OCI-M1 (cell line): Measurements from ENCODE around the gene TMA7.
A peak's percentile ranks its signal among the peaks of the same experiment; 100 is the strongest.
"Not testable (repeated sequence)": the region's sequence is repeated elsewhere in the genome, so short reads cannot be mapped to it uniquely, and the experiment has no call there.

Source experiments
- DNase-seq: peaks from one replicate; lab custom pipeline; 2025; lab: John Stamatoyannopoulos, UW

TMA7 gene

DNA sequence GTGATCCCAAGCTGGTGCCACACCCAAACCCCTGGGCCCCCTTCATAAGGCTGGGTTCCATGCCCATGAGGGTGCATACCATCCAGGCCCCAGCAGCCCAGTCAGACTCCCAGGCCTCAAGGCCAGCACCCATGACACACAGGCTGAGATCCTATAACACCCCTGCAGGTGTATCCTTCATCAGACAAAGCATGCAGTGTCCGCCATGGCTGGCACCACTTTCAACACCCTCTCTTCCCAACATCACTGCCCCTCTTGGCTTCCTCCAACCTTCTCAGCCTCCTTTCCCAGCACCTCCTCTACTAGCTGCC is 3.6 kb upstream of the TMA7 start:
- DNase-seq, result no peak

DNA sequence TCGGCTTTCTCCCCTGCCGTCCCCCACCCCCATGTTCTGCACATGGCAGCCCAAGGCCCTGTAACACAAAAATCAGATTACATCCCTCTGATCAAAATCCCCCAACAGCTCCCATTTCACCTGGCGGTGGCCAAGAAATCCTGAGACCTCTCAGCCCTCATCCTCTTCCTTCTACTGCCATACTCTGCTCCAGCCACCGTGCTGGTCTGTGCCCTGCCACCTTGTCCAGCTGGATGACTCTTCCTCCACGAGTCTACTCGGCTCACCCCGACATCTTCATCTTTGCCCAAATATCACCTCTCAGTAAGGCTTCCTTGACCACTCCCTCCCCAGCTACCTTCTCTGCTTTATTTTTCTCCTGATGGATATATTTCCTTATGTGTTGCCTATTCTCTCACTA is 3.2 kb upstream of the TMA7 start:
- DNase-seq, result no peak

DNA sequence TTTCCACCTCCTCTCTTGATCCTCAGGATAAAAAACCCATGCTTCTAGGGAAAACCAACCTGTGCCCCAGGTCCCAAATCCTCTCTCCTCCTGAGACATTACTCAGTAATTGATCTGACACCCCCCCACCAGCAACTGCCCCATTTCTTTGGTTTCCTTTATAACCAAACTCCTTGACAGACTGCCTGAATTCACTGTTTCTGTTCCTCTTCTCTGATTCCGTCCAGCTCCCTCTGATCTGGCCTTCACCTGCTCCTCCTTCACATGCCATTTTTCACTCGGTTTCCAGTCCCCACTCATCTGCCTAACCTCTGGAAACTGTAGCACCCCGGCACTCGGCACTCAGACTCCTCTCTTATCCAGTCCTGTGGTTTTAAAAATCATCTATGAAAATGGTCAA is 2.2 kb upstream of the TMA7 start:
- DNase-seq, result no peak

DNA sequence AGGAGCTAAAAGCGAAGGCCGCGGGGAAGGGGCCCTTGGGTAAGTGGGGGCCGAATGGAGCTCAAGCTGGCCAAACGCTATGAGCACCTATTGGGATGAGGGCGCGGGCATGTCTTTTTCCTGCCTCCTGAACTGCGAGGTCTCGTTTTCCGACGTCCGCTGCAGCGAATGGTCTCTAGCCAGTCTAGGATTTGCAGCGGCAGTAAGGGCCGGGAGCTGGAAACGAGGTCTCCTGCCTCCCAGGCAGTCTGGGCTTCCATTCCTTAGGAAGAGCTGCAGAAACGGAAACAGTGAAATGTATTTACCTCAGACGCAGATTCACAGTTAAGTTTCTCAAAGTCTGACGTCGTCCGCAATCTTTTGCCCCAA is 517 bp downstream of the TMA7 start:
- peak; percentile 41 for DNase-seq

DNA sequence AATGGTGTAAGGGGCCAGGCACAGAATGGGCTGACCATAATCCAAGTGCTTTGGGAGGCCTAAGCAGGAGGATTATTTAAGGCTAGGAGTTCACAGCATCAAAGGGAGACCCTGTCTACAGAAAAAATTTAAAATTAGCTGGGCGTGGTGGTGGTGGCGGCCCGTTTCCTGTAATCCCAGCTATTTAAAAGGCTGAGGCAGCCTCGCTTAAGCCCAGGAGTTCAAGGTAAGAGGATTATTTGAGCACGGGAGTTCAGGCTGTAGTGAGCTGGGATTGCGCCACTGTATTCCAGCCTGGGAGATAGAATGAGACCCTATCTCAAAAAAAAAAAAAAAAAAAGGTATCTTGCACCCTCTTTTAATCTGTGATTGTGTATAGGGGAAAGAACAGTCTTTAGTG is 1.9 kb downstream of the TMA7 start:
- no peak for DNase-seq

DNA sequence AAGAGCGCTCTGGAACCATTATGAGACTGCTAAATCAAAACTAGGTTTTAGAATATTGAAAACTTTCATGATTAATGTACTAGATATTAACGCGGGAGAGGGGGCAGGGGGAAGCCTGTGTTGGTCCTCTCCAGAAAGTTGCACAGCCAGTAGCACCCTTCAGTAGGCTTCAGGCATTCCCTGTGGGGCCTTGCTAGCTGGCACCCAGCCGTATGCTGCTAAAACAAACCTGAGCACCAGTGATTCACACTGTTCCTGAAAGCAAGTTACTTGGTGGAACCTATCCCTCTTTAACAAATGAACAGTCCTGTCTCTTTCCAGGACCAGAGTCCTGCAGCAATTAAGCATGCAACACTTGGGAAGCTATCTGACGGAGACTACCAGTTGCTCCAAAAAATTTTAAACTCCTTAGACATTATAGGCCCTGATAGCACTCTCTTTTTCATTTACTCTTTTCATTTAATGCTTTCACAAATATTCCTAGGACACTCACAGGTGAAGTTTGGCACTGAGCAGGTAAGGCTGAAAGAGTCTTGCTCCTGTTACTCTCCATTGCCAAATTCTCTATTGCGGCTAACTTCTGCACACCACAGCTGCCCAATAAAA is 5.3 kb downstream of the TMA7 start:
- no peak for DNase-seq

DNA sequence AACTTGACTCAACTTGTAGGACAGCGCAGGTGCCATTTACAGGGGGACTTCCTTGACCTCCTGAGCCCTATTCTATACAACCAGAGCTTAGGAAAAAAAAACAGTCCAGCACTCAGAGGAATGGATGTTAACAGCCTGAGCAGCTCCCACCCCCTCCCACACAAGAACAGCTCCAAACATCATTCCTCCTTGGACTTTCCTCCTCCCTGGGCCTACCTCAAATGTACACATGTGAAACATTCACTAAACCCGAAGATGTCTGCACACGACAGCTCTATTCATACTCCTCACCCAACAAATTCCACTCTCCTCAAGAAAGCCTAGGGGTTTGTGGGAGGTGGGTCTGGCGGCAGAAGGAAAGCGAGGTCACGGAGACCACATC is 6.0 kb downstream of the TMA7 start:
- no peak for DNase-seq

DNA sequence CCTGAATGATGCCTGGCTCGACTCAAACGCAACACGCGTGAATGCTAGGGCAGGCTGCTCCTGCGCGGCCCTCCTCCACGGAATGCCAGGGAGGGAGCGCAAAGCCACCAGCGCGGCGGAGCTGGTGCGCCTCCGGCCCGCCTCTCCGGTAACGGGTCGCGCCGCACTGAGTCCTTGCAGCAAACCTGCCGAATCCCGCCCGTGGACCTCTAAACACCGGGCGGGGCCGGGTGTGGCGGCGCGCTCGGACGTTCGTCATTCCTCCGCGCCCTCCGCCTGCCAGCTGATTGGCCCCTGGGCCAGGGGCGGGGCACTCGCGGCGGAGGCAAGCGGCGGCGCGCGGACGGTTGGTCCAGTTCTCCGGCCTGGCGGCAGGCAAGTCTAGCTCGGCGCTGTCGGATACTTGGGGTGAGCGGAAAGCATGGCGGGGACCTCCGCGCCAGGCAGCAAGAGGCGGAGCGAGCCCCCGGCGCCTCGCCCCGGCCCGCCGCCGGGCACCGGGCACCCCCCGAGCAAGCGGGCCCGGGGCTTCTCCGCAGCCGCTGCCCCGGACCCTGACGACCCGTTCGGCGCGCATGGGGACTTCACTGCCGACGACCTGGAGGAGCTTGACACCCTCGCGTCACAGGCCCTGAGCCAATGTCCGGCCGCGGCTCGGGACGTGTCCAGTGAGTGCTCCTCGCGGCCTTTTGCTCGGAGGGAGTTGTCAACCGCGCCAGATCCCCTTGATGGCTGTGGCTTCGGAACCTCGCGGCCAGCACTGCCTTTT is 6.6 kb downstream of the TMA7 start, which contains the start of gene ATRIP:
Gene ATRIP (plus strand): TSS at position 313 of the 769 bp plus-strand sequence. CDS start 109 bp downstream, at position 422.
- DNase-seq, result peak; percentile 94

DNA sequence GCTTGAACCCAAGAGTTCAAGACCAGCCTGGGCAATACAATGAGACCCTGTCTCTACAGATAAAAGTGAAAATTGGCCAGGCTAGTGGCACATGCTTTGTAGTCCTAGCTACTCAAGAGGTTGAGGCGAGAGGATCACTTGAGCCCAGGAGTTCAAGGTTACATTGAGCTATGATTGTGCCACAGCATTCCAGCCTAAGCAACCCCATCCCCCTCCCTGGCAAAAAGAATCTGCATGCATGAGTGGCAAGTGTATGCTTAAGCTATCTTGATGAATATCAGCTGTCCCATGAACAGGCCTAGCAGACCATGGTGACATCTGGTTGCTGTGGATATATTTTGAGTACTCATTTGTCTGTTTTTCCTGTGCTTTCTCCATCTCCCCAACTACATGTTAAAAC is 11.2 kb downstream of the TMA7 start:
- no peak for DNase-seq

DNA sequence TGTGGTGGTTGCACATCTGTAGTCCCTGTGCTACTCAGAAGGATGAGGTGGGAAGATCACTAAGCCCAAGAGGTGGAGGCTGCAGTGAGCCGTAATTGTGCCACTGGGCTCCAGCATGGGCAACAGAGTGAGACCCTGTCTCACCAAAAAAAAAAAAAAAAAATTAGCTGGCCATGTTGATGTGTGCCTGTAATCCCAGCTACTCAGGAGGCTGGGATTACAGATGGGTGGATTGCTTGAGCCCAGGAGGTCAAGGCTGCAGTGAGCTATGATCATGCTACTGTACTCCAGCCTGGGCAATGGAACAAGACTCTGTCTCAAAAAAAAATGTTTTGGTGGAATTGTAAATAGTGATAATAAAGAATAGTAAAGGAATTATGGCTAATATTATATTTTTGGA is 16.4 kb downstream of the TMA7 start:
- DNase-seq, result no peak

DNA sequence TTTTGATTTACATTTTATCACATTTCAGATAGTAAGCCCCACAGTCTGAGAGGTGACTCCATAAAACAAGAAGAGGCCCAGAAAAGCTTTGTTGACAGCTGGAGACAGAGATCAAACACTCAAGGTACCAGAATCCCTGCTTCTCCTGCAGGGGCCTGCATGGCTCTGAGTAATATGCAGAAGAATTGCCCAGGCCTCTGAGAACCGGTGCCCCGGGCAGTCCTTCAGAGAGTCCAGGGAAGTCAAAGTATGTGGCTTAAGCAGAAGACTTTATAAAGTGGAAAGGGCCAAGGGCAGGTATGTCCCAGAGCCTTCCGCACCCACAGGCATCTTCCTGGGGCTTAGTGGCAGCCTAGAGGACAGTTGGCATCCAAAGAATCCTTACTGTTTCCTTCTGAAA is 19.3 kb downstream of the TMA7 start:
- no peak for DNase-seq

DNA sequence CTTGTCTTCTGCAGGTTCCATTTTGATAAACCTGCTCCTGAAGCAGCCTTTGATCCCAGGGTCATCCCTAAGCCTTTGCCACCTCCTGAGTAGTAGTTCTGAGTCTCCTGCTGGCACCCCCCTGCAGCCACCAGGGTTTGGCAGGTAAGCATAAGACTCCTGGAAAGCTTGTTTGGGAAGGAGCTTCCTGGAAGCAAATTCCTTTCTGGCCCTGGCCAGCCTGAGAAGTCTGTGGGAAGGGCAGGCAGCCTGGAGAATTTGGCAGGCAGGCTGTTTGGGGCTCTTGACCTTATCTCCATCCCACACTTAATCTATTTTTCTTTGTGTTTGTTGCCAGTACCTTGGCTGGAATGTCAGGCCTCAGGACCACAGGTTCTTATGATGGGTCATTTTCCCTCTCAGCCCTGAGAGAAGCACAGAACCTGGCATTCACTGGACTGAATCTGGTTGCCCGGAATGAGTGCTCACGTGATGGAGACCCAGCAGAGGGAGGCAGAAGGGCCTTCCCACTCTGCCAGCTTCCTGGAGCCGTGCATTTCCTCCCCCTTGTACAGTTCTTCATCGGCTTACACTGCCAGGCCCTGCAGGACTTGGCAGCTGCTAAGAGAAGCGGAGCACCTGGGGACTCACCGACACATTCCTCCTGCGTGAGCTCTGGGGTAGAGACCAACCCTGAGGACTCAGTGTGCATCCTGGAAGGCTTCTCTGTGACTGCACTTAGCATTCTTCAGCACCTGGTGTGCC is 19.9 kb downstream of the TMA7 start:
- DNase-seq, result no peak

DNA sequence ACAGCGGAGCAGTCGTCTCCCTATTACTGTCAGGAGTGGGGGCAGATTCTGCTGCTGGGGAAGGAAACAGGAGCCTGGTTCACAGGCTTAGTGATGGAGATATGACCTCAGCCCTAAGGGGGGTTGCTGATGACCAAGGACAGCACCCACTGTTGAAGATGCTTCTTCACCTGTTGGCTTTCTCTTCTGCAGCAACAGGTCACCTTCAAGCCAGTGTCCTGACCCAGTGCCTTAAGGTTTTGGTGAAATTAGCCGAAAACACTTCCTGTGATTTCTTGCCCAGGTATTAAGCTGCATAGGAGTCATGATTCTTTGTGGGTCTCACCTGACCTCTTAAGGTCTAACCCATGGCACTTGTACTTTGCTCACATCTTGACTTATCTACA is 20.5 kb downstream of the TMA7 start:
- DNase-seq, result no peak

DNA sequence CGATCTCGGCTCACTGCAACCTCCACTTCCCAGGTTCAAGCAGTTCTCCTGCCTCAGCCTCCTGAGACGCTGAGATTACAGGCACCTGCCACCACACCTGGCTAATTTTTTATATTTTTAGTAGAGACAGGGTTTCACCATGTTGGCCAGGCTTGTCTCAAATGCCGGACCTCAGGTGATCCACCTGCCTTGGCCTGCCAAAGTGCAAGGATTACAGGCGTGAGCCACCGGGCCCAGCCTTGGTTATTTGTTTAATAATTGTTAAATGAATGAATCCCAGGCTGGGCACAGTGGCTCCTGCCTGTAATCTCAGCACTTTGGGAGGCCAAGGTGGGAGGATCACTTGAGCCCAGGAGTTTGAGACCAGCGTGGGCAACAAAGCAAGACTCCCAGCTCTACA is 21.7 kb downstream of the TMA7 start:
- not testable (repeated sequence) for DNase-seq

DNA sequence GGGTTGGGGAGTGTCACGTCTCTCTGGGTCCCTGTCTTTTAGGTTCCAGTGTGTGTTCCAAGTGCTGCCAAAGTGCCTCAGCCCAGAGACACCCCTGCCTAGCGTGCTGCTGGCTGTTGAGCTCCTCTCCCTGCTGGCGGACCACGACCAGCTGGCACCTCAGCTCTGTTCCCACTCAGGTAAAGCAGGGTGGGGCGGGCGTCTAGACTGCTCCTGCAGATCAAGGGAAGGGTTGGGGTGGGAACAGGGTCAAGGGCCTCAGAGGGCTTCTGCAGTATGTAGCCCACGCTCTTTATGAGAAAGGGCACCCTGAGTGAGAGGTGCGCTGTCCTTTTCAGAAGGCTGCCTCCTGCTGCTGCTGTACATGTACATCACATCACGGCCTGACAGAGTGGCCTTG is 23.6 kb downstream of the TMA7 start:
- DNase-seq, result no peak

DNA sequence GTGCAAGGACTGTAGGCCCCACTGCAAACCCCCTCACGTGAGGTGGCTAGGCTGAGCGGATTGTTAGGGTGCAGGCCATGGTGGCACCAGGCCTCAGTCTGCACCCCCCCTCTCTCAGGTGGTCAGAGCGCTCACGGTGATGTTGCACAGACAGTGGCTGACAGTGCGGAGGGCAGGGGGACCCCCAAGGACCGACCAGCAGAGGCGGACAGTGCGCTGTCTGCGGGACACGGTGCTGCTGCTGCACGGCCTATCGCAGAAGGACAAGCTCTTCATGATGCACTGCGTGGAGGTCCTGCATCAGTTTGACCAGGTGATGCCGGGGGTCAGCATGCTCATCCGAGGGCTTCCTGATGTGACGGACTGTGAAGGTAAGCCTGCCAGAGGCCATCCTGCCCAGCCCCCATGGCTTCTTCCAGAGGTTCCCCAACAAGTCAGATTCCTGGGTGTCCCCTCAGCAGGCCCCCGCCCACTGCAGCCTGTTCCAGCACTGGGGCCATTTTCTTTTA is 24.7 kb downstream of the TMA7 start:
- DNase-seq, result no peak

DNA sequence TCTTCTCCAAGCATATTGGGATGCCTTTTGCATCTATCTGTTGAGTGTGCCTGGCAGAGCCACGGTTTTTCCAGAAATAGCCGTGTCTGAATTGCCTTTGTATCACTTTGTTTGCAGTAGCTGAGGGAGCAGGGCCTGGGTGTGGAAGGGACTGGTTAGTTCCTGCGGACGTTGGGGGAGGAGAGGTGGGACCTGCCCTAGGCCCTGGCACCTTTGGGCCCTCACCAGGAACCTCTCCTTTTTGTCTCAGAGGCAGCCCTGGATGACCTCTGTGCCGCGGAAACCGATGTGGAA is 25.1 kb downstream of the TMA7 start:
- no peak for DNase-seq

DNA sequence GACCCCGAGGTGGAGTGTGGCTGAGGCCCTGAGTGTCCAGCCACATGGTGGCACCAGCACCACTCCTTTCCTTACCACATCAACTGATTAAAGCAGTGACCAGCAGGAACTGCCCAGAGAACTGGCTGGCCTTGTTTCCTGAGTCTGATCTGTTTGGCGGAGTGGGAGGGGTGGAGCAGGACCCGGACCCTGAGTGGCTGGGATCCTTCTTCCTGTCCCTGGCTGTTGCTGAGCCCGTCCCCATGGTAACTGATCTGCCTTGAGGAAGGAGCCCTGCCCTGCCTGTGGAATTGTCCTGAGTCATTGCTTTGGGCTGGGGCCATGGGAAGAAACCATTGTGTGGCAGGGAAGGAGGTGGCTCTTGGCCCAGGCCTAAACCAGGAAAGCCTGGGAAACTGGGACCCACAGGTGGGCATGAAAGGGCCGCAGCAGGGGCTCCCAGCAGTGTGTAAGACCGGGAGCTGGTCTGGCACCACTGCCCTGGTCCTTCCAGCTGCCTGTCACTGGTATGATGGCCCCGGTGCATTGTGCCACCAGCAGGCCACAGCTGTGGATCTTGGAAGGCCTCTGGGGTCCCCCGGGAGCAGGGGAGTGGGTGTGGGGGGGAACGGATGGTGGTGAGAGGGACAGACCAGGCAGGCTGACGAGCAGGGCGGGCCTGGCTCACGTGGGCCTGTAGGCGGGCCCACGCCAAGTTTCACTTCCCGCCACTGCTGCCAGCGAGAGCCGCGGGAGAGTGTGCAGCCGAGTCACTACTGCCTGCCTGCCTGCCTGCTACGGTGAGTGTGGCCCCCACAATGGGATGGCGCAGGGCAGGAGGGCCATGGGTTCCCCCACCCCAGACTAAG is 25.7 kb downstream of the TMA7 start:
- peak; percentile 98 for DNase-seq

DNA sequence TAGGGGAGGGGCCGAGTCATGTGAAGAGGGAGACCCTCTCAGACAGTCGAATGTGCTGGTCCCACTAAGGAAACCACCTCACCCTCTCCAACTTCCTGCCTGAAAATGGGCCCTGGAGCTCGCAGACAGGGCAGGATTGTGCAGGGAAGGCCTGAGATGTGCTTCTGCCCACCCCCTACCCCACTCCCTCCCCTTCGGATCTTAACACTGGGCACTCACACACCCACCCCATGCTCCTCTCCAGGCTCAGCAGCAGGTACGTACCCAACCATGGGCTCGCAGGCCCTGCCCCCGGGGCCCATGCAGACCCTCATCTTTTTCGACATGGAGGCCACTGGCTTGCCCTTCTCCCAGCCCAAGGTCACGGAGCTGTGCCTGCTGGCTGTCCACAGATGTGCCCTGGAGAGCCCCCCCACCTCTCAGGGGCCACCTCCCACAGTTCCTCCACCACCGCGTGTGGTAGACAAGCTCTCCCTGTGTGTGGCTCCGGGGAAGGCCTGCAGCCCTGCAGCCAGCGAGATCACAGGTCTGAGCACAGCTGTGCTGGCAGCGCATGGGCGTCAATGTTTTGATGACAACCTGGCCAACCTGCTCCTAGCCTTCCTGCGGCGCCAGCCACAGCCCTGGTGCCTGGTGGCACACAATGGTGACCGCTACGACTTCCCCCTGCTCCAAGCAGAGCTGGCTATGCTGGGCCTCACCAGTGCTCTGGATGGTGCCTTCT is 26.5 kb downstream of the TMA7 start:
- DNase-seq, result no peak

DNA sequence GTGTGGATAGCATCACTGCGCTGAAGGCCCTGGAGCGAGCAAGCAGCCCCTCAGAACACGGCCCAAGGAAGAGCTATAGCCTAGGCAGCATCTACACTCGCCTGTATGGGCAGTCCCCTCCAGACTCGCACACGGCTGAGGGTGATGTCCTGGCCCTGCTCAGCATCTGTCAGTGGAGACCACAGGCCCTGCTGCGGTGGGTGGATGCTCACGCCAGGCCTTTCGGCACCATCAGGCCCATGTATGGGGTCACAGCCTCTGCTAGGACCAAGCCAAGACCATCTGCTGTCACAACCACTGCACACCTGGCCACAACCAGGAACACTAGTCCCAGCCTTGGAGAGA is 27.0 kb downstream of the TMA7 start:
- DNase-seq, result no peak

DNA sequence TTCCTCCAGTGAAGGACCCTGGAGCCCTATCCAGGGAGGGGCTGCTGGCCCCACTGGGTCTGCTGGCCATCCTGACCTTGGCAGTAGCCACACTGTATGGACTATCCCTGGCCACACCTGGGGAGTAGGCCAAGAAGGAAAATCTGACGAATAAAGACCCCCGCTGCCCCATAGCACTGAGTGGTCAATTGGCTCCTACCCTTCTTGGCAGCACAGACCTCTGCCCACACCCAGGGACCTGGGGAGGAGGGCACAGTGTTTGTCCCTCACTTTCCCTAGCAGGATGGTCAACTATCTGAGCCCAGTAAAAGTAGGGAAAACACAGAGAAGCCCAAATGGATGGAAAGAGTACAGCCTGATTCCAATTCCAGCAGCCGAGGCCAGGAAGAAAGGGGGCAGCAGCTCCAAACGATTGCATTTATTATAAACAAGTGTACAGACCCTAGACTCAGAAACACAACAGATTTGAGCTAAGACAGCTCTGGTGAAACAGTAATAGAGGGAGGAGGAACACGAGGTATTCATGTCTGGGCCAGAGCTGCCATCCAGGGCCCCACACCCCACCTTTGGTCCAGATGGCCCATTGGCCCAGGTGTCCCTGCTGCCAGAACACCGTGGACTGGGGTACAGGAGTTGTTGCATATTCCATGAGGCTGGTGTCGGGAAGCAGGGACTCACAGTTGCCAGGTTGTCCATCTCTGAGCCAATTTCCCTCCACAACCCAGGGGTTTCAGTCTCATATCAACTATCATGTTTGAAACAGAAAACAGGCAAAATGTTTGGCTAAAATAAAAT is 27.6 kb downstream of the TMA7 start:
- DNase-seq, result no peak
